Activated gamma-delta T cell treated with Interleukin-2 at 50 U/mL for 16 hours (primary cell): Measurements from ENCODE around the gene DNAI1.

Source experiments
- DNase-seq: peaks from one replicate; pipeline ENCODE4 v3.0.0-alpha.2; 2020

DNAI1 gene

GRCh38 chr9:34493972-34494535 is 35.4 kb downstream of the DNAI1 start:
- DNase-seq = peak; percentile 13

GRCh38 chr9:34496149-34496712 is 37.6 kb downstream of the DNAI1 start:
- no peak for DNase-seq

- DNase-seq = no peak
These were observed 39.9 kb downstream of the DNAI1 start for GRCh38 chr9:34498553-34498952.

- DNase-seq = no peak
These were observed 40.5 kb downstream of the DNAI1 start for GRCh38 chr9:34499076-34499475.

- peak; percentile 77 for DNase-seq
These were observed 42.1 kb downstream of the DNAI1 start for GRCh38 chr9:34500623-34501267.

GRCh38 chr9:34501372-34501771 is 42.8 kb downstream of the DNAI1 start:
- no peak for DNase-seq

- DNase-seq = no peak
These were observed 43.4 kb downstream of the DNAI1 start for GRCh38 chr9:34501889-34502425.

GRCh38 chr9:34502471-34502870 is 43.9 kb downstream of the DNAI1 start:
- DNase-seq = no peak

- DNase-seq = no peak
These were observed 44.3 kb downstream of the DNAI1 start for GRCh38 chr9:34502891-34503290.

- no peak for DNase-seq
These were observed 44.8 kb downstream of the DNAI1 start for GRCh38 chr9:34503406-34503805.

- DNase-seq = no peak
These were observed 46.9 kb downstream of the DNAI1 start for GRCh38 chr9:34505370-34506120.

GRCh38 chr9:34506623-34507022 is 48.0 kb downstream of the DNAI1 start:
- no peak for DNase-seq

GRCh38 chr9:34507556-34507955 is 49.0 kb downstream of the DNAI1 start:
- no peak for DNase-seq

GRCh38 chr9:34507966-34508365 is 49.4 kb downstream of the DNAI1 start:
- no peak for DNase-seq

GRCh38 chr9:34508463-34508862 is 49.9 kb downstream of the DNAI1 start:
- no peak for DNase-seq

GRCh38 chr9:34508951-34509350 is 50.3 kb downstream of the DNAI1 start:
- DNase-seq = no peak

- DNase-seq = no peak
These were observed 52.2 kb downstream of the DNAI1 start for GRCh38 chr9:34510497-34511468.

GRCh38 chr9:34512131-34513078 is 53.8 kb downstream of the DNAI1 start:
- no peak for DNase-seq

- no peak for DNase-seq
These were observed 55.1 kb downstream of the DNAI1 start for GRCh38 chr9:34513567-34514214.

- DNase-seq = no peak
These were observed 55.8 kb downstream of the DNAI1 start for GRCh38 chr9:34514401-34514800.

- no peak for DNase-seq
These were observed 56.2 kb downstream of the DNAI1 start for GRCh38 chr9:34514816-34515215.
